GM23338 (cell line): ENCODE data around the gene KRTAP1-3. TPM values are rescaled to one million over a fixed set of nuclear protein-coding genes. Genes with fewer than 3 reads are reported as not detected.

Experiments used
- ATAC-seq: fragments of 200-7000 bp; cut with Tn5 transposase; 3 replicates; pipeline ENCODE4 v1.9.1; 2020
- DNase-seq: peaks from one replicate; pipeline ENCODE4 v3.0.0-alpha.2; 2015; ENCODE audit warnings: low spot score
- H2AFZ ChIP-seq: fragments of 200-600 bp; sonication (generic); 2 replicates; pipeline ENCODE4 v1.8.0; 2016; ENCODE audit warnings: antibody characterized with exemption, mild to moderate bottlenecking, moderate library complexity
- H3F3A ChIP-seq: fragments of 200-600 bp; sonication (generic); replicated peaks from 2 replicates; pipeline ENCODE4 v1.8.0; 2017; ENCODE audit warnings: antibody characterized with exemption, mixed run types, low read depth
- H3K27ac ChIP-seq: fragments of 200-600 bp; sonication (generic); 2 replicates; pipeline ENCODE4 v1.6.1; 2016; ENCODE audit warnings: low read depth
- H3K27me3 ChIP-seq: fragments of 200-600 bp; sonication (generic); 2 replicates; pipeline ENCODE4 v1.8.0; 2016; ENCODE audit warnings: mild to moderate bottlenecking, mixed run types, moderate library complexity; ENCODE audit not compliant: insufficient read depth
- H3K36me3 ChIP-seq: fragments of 200-600 bp; sonication (generic); 2 replicates; pipeline ENCODE4 v1.8.0; 2016; ENCODE audit warnings: mild to moderate bottlenecking; ENCODE audit not compliant: insufficient read depth
- H3K4me1 ChIP-seq: fragments of 200-600 bp; sonication (generic); 2 replicates; pipeline ENCODE4 v1.8.0; 2016; ENCODE audit warnings: mild to moderate bottlenecking, moderate library complexity; ENCODE audit not compliant: insufficient read depth
- H3K4me2 ChIP-seq: fragments of 200-600 bp; sonication (generic); 2 replicates; pipeline ENCODE4 v1.7.1; 2017; ENCODE audit warnings: mixed run types
- H3K4me3 ChIP-seq: fragments of 200-600 bp; sonication (generic); 2 replicates; pipeline ENCODE4 v1.6.1; 2016; ENCODE audit warnings: mixed run types
- H3K79me2 ChIP-seq: fragments of 200-600 bp; sonication (generic); replicated peaks from 2 replicates; pipeline ENCODE4 v1.8.0; 2017; ENCODE audit warnings: mild to moderate bottlenecking; ENCODE audit not compliant: insufficient read depth
- H3K9me2 ChIP-seq: fragments of 200-600 bp; sonication (generic); 2 replicates; pipeline ENCODE4 v1.8.0; 2017; ENCODE audit not compliant: insufficient read depth
- H4K20me1 ChIP-seq: fragments of 200-600 bp; sonication (generic); replicated peaks from 2 replicates; pipeline ENCODE4 v1.8.0; 2017; ENCODE audit warnings: mild to moderate bottlenecking; ENCODE audit not compliant: insufficient read depth
- H3K27ac Mint-ChIP-seq: 2 replicates; pipeline ENCODE4 v1.8.0; 2020; ENCODE audit warnings: inconsistent platforms, mild to moderate bottlenecking, moderate library complexity, mixed read lengths
- H3K27me3 Mint-ChIP-seq: 3 replicates; pipeline ENCODE4 v1.8.0; 2022; ENCODE audit warnings: low read depth, mild to moderate bottlenecking, moderate library complexity, mixed read lengths, inconsistent platforms; ENCODE audit not compliant: insufficient read depth, poor library complexity
- H3K36me3 Mint-ChIP-seq: 3 replicates; pipeline ENCODE4 v1.8.0; 2021; ENCODE audit warnings: low read depth, mild to moderate bottlenecking, inconsistent platforms, moderate library complexity, mixed read lengths
- H3K4me1 Mint-ChIP-seq: 3 replicates; pipeline ENCODE4 v1.8.0; 2020; ENCODE audit warnings: mild to moderate bottlenecking, inconsistent platforms, mixed read lengths
- H3K4me3 Mint-ChIP-seq: 3 replicates; pipeline ENCODE4 v1.8.0; 2021; ENCODE audit warnings: moderate library complexity, mild to moderate bottlenecking, inconsistent platforms, mixed read lengths
- H3K9me3 Mint-ChIP-seq: 3 replicates; pipeline ENCODE4 v1.8.0; 2020; ENCODE audit warnings: moderate library complexity, mild to moderate bottlenecking, inconsistent platforms, mixed read lengths
- CREB1 ChIP-seq: fragments of 250-450 bp; sonication (Bioruptor Pico); IDR thresholded peaks from 2 replicates; pipeline ENCODE4 v1.5.0; 2020; ENCODE audit warnings: low read depth, mild to moderate bottlenecking, moderate library complexity
- EZH2 ChIP-seq: fragments of 200-600 bp; sonication (generic); IDR thresholded peaks from one replicate; pipeline ENCODE4 v1.8.0; 2017; ENCODE audit warnings: antibody characterized with exemption, mild to moderate bottlenecking, low read depth; ENCODE audit not compliant: unreplicated experiment
- EZH2phosphoT487 ChIP-seq: fragments of 200-600 bp; sonication (generic); IDR thresholded peaks from one replicate; pipeline ENCODE4 v1.8.1; 2018; ENCODE audit warnings: antibody characterized with exemption; ENCODE audit not compliant: unreplicated experiment
- JUNB ChIP-seq: IDR thresholded peaks from one replicate; pipeline ENCODE4 v1.6.1; 2016; ENCODE audit warnings: antibody characterized with exemption; ENCODE audit not compliant: unreplicated experiment
- NANOG ChIP-seq: IDR thresholded peaks from 2 replicates; pipeline ENCODE4 v1.6.1; 2016; ENCODE audit warnings: antibody characterized with exemption, borderline replicate concordance
- POLR2AphosphoS5 ChIP-seq: IDR thresholded peaks from 2 replicates; pipeline ENCODE4 v1.6.1; 2016; ENCODE audit warnings: antibody characterized with exemption, low read depth
- STAT1 ChIP-seq: IDR thresholded peaks from one replicate; pipeline ENCODE4 v1.6.1; 2016; ENCODE audit warnings: antibody characterized with exemption; ENCODE audit not compliant: unreplicated experiment
- ZNF114 ChIP-seq: fragments of 250-450 bp; sonication (Bioruptor Pico); IDR thresholded peaks from 2 replicates; pipeline ENCODE4 v1.5.0; 2020; ENCODE audit warnings: mild to moderate bottlenecking, moderate library complexity
- ZNF331 ChIP-seq: fragments of 250-450 bp; sonication (Bioruptor Pico); IDR thresholded peaks from 2 replicates; pipeline ENCODE4 v1.5.0; 2020; ENCODE audit warnings: low read depth, mild to moderate bottlenecking, moderate library complexity
- polyA plus RNA-seq: library from polyadenylated mRNA; unstranded; fragments of >200 nt; fragmentation: Nextera tagmentation; extraction: Ambion mirVana; gene quantifications from 2 replicates; pipeline ENCODE4 v1.2.1, GENCODE V29; 2016
- total RNA-seq: library from RNA; depleted of rRNA; stranded (reverse); fragments of >200 nt; shearing (Covaris generic); gene quantifications from 2 replicates; pipeline ENCODE4 v1.2.3, GENCODE V29; 2014
- TF ChIP-seq, protein P1 (sequence below): IDR thresholded peaks from 2 replicates; pipeline ENCODE4 v1.6.1; 2016; ENCODE audit warnings: antibody characterized with exemption
- TF ChIP-seq, protein P2 (sequence below): IDR thresholded peaks from one replicate; pipeline ENCODE4 v1.6.1; 2018; ENCODE audit warnings: antibody characterized with exemption; ENCODE audit not compliant: unreplicated experiment
- TF ChIP-seq, protein P3 (sequence below), 2 experiments: fragments of 200-600 bp in 1 of 2; sonication (generic) in 1 of 2; conservative IDR thresholded peaks; 2 replicates each; pipeline versions ENCODE4 v1.5.1 to v1.6.1; 2016 to 2017; ENCODE audit warnings: antibody characterized with exemption in 2 of 2, low read depth in 2 of 2, mild to moderate bottlenecking in 2 of 2, moderate library complexity in 1 of 2
- TF ChIP-seq, protein P4 (sequence below): fragments of 250-450 bp; sonication (Bioruptor Pico); IDR thresholded peaks from 2 replicates; pipeline ENCODE4 v1.5.0; 2020; ENCODE audit warnings: mild to moderate bottlenecking, moderate library complexity

Gene KRTAP1-3
- total and polyA plus RNA-seq, 2 experiments from 2014 or later, result not detected

- H3K36me3 ChIP-seq, result no peaks in the 10 kb centered on the region
- DNase-seq (no peak), ATAC-seq (no peak)
- H3K4me3 ChIP-seq, result no peak within 1 kb of the TSS
- Mint-ChIP-seq H3K36me3 (no peaks in the 10 kb centered on the region), H3K4me3 (no peak within 1 kb of the TSS), H3K4me1 (peaks cover 11% of the 10 kb centered on the region; the same call in 2 of the 3 replicates), H3K27ac (no peak within 1 kb of the TSS), H3K9me3 (no peaks in the 10 kb centered on the region), H3K27me3 (peaks cover 9% of the 10 kb centered on the region)
- H3K4me1 ChIP-seq, result 0 out of 2 replicates have a peak, but pooled peaks cover 3% of the 10 kb centered on the region
- no peaks in the 10 kb centered on the region for H3K9me2 ChIP-seq
- H3K27ac ChIP-seq, result no peak within 1 kb of the TSS
- no peak within 1 kb of the TSS for H3K4me2 ChIP-seq
- no peaks in the 10 kb centered on the region for H4K20me1 ChIP-seq
- H3K79me2 ChIP-seq, result no peaks in the 10 kb centered on the region
- no peaks in the 10 kb centered on the region for H3K27me3 ChIP-seq
- peak within 1 kb of the TSS; percentile 52; the same call in 1 of the 2 replicates for H2AFZ ChIP-seq
- no peak for TF ChIP-seq EZH2phosphoT487
- no peak for TF ChIP-seq CREB1 (CRISPR knock-in tag)
- TF ChIP-seq NANOG, result no peak
- no peak for TF ChIP-seq ZNF114 (CRISPR knock-in tag)
- TF ChIP-seq, protein P1, sequence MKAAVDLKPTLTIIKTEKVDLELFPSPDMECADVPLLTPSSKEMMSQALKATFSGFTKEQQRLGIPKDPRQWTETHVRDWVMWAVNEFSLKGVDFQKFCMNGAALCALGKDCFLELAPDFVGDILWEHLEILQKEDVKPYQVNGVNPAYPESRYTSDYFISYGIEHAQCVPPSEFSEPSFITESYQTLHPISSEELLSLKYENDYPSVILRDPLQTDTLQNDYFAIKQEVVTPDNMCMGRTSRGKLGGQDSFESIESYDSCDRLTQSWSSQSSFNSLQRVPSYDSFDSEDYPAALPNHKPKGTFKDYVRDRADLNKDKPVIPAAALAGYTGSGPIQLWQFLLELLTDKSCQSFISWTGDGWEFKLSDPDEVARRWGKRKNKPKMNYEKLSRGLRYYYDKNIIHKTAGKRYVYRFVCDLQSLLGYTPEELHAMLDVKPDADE, result no peak
- no peak for TF ChIP-seq POLR2AphosphoS5
- TF ChIP-seq, protein P2, sequence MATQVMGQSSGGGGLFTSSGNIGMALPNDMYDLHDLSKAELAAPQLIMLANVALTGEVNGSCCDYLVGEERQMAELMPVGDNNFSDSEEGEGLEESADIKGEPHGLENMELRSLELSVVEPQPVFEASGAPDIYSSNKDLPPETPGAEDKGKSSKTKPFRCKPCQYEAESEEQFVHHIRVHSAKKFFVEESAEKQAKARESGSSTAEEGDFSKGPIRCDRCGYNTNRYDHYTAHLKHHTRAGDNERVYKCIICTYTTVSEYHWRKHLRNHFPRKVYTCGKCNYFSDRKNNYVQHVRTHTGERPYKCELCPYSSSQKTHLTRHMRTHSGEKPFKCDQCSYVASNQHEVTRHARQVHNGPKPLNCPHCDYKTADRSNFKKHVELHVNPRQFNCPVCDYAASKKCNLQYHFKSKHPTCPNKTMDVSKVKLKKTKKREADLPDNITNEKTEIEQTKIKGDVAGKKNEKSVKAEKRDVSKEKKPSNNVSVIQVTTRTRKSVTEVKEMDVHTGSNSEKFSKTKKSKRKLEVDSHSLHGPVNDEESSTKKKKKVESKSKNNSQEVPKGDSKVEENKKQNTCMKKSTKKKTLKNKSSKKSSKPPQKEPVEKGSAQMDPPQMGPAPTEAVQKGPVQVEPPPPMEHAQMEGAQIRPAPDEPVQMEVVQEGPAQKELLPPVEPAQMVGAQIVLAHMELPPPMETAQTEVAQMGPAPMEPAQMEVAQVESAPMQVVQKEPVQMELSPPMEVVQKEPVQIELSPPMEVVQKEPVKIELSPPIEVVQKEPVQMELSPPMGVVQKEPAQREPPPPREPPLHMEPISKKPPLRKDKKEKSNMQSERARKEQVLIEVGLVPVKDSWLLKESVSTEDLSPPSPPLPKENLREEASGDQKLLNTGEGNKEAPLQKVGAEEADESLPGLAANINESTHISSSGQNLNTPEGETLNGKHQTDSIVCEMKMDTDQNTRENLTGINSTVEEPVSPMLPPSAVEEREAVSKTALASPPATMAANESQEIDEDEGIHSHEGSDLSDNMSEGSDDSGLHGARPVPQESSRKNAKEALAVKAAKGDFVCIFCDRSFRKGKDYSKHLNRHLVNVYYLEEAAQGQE, result no peak
- no peak for TF ChIP-seq JUNB
- no peak for TF ChIP-seq EZH2
- no peak for TF ChIP-seq STAT1
- TF ChIP-seq, protein P3, sequence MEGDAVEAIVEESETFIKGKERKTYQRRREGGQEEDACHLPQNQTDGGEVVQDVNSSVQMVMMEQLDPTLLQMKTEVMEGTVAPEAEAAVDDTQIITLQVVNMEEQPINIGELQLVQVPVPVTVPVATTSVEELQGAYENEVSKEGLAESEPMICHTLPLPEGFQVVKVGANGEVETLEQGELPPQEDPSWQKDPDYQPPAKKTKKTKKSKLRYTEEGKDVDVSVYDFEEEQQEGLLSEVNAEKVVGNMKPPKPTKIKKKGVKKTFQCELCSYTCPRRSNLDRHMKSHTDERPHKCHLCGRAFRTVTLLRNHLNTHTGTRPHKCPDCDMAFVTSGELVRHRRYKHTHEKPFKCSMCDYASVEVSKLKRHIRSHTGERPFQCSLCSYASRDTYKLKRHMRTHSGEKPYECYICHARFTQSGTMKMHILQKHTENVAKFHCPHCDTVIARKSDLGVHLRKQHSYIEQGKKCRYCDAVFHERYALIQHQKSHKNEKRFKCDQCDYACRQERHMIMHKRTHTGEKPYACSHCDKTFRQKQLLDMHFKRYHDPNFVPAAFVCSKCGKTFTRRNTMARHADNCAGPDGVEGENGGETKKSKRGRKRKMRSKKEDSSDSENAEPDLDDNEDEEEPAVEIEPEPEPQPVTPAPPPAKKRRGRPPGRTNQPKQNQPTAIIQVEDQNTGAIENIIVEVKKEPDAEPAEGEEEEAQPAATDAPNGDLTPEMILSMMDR (conservative IDR thresholded peaks at IDR 0.05; ENCODE audit: low read depth in 2 of 2), result no peak
- TF ChIP-seq ZNF331 (CRISPR knock-in tag), result no peak
- TF ChIP-seq, protein P4, sequence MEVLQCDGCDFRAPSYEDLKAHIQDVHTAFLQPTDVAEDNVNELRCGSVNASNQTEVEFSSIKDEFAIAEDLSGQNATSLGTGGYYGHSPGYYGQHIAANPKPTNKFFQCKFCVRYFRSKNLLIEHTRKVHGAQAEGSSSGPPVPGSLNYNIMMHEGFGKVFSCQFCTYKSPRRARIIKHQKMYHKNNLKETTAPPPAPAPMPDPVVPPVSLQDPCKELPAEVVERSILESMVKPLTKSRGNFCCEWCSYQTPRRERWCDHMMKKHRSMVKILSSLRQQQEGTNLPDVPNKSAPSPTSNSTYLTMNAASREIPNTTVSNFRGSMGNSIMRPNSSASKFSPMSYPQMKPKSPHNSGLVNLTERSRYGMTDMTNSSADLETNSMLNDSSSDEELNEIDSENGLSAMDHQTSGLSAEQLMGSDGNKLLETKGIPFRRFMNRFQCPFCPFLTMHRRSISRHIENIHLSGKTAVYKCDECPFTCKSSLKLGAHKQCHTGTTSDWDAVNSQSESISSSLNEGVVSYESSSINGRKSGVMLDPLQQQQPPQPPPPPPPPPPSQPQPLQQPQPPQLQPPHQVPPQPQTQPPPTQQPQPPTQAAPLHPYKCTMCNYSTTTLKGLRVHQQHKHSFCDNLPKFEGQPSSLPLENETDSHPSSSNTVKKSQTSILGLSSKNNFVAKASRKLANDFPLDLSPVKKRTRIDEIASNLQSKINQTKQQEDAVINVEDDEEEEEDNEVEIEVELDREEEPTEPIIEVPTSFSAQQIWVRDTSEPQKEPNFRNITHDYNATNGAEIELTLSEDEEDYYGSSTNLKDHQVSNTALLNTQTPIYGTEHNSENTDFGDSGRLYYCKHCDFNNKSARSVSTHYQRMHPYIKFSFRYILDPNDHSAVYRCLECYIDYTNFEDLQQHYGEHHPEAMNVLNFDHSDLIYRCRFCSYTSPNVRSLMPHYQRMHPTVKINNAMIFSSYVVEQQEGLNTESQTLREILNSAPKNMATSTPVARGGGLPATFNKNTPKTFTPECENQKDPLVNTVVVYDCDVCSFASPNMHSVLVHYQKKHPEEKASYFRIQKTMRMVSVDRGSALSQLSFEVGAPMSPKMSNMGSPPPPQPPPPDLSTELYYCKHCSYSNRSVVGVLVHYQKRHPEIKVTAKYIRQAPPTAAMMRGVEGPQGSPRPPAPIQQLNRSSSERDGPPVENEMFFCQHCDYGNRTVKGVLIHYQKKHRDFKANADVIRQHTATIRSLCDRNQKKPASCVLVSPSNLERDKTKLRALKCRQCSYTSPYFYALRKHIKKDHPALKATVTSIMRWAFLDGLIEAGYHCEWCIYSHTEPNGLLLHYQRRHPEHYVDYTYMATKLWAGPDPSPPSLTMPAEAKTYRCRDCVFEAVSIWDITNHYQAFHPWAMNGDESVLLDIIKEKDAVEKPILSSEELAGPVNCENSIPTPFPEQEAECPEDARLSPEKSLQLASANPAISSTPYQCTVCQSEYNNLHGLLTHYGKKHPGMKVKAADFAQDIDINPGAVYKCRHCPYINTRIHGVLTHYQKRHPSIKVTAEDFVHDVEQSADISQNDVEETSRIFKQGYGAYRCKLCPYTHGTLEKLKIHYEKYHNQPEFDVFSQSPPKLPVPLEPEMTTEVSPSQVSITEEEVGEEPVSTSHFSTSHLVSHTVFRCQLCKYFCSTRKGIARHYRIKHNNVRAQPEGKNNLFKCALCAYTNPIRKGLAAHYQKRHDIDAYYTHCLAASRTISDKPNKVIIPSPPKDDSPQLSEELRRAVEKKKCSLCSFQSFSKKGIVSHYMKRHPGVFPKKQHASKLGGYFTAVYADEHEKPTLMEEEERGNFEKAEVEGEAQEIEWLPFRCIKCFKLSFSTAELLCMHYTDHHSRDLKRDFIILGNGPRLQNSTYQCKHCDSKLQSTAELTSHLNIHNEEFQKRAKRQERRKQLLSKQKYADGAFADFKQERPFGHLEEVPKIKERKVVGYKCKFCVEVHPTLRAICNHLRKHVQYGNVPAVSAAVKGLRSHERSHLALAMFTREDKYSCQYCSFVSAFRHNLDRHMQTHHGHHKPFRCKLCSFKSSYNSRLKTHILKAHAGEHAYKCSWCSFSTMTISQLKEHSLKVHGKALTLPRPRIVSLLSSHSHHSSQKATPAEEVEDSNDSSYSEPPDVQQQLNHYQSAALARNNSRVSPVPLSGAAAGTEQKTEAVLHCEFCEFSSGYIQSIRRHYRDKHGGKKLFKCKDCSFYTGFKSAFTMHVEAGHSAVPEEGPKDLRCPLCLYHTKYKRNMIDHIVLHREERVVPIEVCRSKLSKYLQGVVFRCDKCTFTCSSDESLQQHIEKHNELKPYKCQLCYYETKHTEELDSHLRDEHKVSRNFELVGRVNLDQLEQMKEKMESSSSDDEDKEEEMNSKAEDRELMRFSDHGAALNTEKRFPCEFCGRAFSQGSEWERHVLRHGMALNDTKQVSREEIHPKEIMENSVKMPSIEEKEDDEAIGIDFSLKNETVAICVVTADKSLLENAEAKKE (CRISPR knock-in tag), result no peak
- H3F3A ChIP-seq, result no peaks in the 10 kb centered on the region
Measured at GRCh38 chr17:40984226-40984625, 50.4 kb downstream of the KRTAP1-3 start, which contains the start of gene KRT40. Gene KRT40, minus strand, starts transcription at chr17:40984326. Its CDS starts 53 bp downstream, at chr17:40984273.
